ENCODE results near the gene ADK. TPM values are rescaled to one million over a fixed set of nuclear protein-coding genes. Genes with fewer than 3 reads are reported as not detected.
"Not testable (repeated sequence)": the region's sequence is repeated elsewhere in the genome, so short reads cannot be mapped to it uniquely, and the experiment has no call there.

The ADK gene
- polyA plus RNA-seq, 1 experiment: 41.9 TPM

GRCh38 chr10:74453169-74453568, 302.1 kb downstream of the ADK start:
- TF ChIP-seq, protein P1, sequence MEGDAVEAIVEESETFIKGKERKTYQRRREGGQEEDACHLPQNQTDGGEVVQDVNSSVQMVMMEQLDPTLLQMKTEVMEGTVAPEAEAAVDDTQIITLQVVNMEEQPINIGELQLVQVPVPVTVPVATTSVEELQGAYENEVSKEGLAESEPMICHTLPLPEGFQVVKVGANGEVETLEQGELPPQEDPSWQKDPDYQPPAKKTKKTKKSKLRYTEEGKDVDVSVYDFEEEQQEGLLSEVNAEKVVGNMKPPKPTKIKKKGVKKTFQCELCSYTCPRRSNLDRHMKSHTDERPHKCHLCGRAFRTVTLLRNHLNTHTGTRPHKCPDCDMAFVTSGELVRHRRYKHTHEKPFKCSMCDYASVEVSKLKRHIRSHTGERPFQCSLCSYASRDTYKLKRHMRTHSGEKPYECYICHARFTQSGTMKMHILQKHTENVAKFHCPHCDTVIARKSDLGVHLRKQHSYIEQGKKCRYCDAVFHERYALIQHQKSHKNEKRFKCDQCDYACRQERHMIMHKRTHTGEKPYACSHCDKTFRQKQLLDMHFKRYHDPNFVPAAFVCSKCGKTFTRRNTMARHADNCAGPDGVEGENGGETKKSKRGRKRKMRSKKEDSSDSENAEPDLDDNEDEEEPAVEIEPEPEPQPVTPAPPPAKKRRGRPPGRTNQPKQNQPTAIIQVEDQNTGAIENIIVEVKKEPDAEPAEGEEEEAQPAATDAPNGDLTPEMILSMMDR (IDR thresholded peaks at IDR 0.05; ENCODE audit: low read depth, low read length): no peak
- H3K9me3 ChIP-seq (ENCODE audit: control insufficient read depth, insufficient read depth, low read length): no peaks in the 10 kb centered on the region; the same call in 1 of the 2 replicates
- no peak for DNase-seq (ENCODE audit: low read depth, low spot score)
- ChIA-PET CTCF (no interaction called here), POLR2A (no interaction called here)
- H3K27me3 ChIP-seq (ENCODE audit: control insufficient read depth, insufficient read depth, low read length): no peaks in the 10 kb centered on the region
- no peak overlapping the region for H3K27ac ChIP-seq (ENCODE audit: low read depth, low read length)
- H3K4me3 ChIP-seq (ENCODE audit: low read depth, low read length): no peak overlapping the region

- H3K27ac ChIP-seq (ENCODE audit: low read depth, low read length); DNase-seq (ENCODE audit: low read depth, low spot score); POLR2A ChIA-PET; H3K27me3 ChIP-seq (ENCODE audit: control insufficient read depth, insufficient read depth, low read length); CTCF ChIA-PET; H3K9me3 ChIP-seq (ENCODE audit: control insufficient read depth, insufficient read depth, low read length); H3K4me3 ChIP-seq (ENCODE audit: low read depth, low read length): not testable (repeated sequence)
Observed at GRCh38 chr10:74457478-74457877, 306.5 kb downstream of the ADK start.

DNA sequence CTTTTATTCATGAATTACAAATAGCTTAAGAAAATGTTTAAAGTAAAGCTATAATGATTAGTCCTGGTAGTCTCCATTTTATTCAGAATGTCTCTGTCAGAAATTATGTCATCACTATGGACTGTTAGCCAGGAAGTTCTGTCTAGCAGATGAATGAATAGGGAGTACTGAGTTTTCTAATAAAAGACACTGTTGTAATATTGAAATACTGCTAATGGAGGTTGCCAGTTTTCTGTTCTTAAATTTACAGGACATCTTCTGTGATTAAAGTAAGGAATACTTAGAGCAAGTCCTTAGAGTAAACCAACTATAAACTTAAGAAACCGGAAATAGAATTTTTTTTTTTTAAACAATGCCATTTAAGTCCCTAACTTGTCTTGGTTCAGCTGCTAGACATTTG, 309.8 kb downstream of the ADK start:
- no peak for DNase-seq (ENCODE audit: low read depth, low spot score)
- POLR2A ChIA-PET: no interaction called here

DNA sequence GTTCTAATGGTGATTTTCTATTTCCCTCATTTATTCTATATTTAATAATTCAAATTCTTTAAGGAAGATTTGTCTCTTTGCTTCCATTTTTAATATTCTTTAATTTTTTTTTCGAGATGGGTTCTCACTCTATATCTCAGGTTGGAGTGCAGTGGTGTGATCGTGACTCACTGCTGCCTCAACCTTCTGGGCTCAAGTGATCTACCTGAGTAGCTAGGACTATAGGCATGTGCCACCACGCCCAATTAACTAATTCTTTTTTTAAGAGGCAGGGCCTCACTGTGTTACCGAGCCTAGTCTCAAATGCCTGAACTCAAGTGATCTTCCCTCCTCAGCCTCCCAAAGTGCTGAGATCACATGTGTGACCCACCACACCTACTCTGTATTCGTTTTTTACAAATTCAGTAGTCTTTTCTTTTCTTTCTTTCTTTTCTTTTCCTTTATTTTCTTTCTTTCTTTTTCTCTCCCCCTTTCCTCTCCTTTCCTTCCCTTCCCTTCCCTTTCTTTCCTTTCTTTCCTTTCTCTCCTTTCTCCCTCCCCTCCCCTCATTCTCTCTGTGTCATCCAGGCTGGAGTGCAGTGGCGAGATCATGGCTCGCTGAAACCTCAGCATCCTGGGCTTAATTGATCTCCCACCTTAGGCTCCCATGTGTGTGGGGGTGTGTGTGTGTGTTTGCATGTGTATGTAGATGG, 323.1 kb downstream of the ADK start:
- Histone ChIP-seq H3K27ac (ENCODE audit: low read depth, low read length) (no peak overlapping the region), H3K4me3 (ENCODE audit: low read depth, low read length) (no peak overlapping the region), H3K9me3 (ENCODE audit: control insufficient read depth, insufficient read depth, low read length) (no peaks in the 10 kb centered on the region; the same call in 1 of the 2 replicates), H3K27me3 (ENCODE audit: control insufficient read depth, insufficient read depth, low read length) (no peaks in the 10 kb centered on the region)
- ChIA-PET POLR2A (no interaction called here), CTCF (no interaction called here)
- no peak for DNase-seq (ENCODE audit: low read depth, low spot score)
- TF ChIP-seq, protein P1 (IDR thresholded peaks at IDR 0.05; ENCODE audit: low read depth, low read length): no peak

More for the DNA sequence above, 309.8 kb downstream of the ADK start:
- Histone ChIP-seq H3K27ac (ENCODE audit: low read depth, low read length) (no peak overlapping the region), H3K27me3 (ENCODE audit: control insufficient read depth, insufficient read depth, low read length) (no peaks in the 10 kb centered on the region), H3K4me3 (ENCODE audit: low read depth, low read length) (no peak overlapping the region), H3K9me3 (ENCODE audit: control insufficient read depth, insufficient read depth, low read length) (no peaks in the 10 kb centered on the region; the same call in 1 of the 2 replicates)
- CTCF ChIA-PET: no interaction called here
- TF ChIP-seq, protein P1 (IDR thresholded peaks at IDR 0.05; ENCODE audit: low read depth, low read length): no peak

GRCh38 chr10:74476162-74476706, 325.2 kb downstream of the ADK start:
- CTCF ChIA-PET; H3K27ac ChIP-seq (ENCODE audit: low read depth, low read length); DNase-seq (ENCODE audit: low read depth, low spot score); POLR2A ChIA-PET; H3K4me3 ChIP-seq (ENCODE audit: low read depth, low read length); H3K27me3 ChIP-seq (ENCODE audit: control insufficient read depth, insufficient read depth, low read length); H3K9me3 ChIP-seq (ENCODE audit: control insufficient read depth, insufficient read depth, low read length): not testable (repeated sequence)

DNA sequence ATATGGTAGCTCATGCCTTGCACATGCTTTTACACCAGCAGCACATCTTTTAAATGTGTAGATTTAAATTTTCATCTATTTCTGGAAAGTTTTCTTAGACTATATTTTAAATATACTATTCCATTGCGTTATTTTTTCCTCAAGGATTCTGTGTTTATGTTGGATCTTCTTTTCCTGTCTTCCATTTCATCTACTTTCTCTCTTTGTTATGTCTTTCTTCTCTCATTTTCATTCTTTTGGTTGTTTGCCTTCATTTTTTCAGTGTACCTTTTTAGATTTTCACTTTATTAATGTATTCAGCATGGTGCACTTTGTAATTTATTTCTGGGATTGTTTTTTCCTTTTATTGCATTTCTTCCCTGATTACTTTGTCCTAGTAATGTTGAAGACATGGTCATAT, 329.8 kb downstream of the ADK start:
- Histone ChIP-seq H3K4me3 (ENCODE audit: low read depth, low read length) (no peak overlapping the region), H3K9me3 (ENCODE audit: control insufficient read depth, insufficient read depth, low read length) (no peaks in the 10 kb centered on the region; the same call in 1 of the 2 replicates), H3K27ac (ENCODE audit: low read depth, low read length) (no peak overlapping the region), H3K27me3 (ENCODE audit: control insufficient read depth, insufficient read depth, low read length) (no peaks in the 10 kb centered on the region)
- no peak for DNase-seq (ENCODE audit: low read depth, low spot score)
- CTCF ChIA-PET: no interaction called here
- POLR2A ChIA-PET: no interaction called here
- TF ChIP-seq, protein P1 (IDR thresholded peaks at IDR 0.05; ENCODE audit: low read depth, low read length): no peak

Measured in AG04450 (cell line).